NB4 (cell line): ENCODE data around the gene SLC31A2.

Experiments
- CTCF ChIP-seq: IDR thresholded peaks from one replicate; pipeline ENCODE4 v1.5.1; 2012; ENCODE audit warnings: low read depth, low read length
- MAX ChIP-seq: IDR thresholded peaks from 2 replicates; pipeline ENCODE4 v1.6.1; 2011; ENCODE audit warnings: low read depth, low read length
- POLR2A ChIP-seq: IDR thresholded peaks from 2 replicates; pipeline ENCODE4 v1.6.1; 2011; ENCODE audit warnings: mild to moderate bottlenecking; ENCODE audit not compliant: insufficient read length; ENCODE audit errors: extremely low read depth

- TF ChIP-seq CTCF, result no peak
- no peak for TF ChIP-seq POLR2A
- TF ChIP-seq MAX, result no peak
These were observed 7.2 kb upstream of the SLC31A2 start for GRCh38 chr9:113143432-113144227.
